ENCODE data around the gene SLC39A11.
"Not testable (repeated sequence)": the region's sequence is repeated elsewhere in the genome, so short reads cannot be mapped to it uniquely, and the experiment has no call there.

The SLC39A11 gene

DNA sequence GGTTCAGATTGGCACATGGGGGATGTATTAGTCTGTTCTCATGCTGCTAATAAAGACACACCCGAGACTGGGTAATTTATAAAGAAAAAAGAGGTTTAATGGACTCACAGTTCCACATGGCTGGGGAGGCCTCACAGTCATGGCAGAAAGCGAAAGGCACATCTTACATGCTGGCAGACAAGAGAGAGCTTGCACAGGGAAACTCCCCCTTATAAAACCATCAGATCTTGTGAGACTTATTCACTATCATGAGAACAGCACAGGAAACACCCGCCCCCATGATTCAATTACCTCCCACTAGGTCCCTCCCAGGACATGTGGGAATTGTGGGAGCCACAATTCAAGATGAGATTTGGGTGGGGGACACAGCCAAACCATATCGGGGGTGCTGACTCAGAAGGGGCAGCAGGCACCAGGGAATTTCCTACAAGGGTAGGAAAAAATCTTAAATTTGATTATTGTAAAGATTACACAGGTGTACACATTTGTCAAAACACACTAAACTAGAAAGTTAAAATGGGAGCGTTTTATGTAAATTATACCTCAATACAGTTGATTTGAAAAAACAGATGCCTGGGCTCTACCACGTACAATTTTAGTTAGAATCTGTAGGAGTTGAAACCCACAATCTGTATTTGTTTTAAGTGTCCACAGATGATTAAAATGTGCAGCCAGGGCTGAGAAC lies 99.6 kb downstream of the SLC39A11 start:
- not testable (repeated sequence) for DNase-seq (ENCODE audit: low read depth); H3K4me3 ChIP-seq (ENCODE audit: low read depth, low read length)

GRCh38 chr17:72991651-72992050 lies 100.8 kb downstream of the SLC39A11 start:
- DNase-seq (ENCODE audit: low read depth): no peak
- no peak overlapping the region for H3K4me3 ChIP-seq (ENCODE audit: low read depth, low read length)

DNA sequence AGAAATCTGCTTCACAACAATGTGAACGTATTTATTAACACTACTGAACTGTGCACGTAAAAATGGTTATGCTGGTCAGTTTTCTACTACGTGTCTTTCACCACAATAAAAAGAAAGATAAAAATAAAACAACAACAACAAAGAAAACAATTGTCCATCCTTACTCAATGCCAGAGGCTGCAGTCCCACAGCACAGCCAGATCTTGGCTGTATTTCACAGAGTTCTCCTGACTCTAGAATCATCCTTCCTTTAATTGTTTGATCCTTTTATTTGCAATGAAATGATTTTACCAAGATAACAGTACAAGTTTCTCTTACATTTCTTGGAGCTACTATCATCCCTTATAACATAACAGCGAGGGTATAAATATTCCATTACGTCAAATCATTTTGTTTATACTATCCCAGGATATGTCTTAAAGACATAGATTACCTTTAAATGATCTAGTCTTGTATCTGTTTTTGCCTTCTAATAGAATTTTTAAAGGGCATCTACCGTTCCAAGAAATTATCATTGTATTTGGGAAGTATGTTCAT lies 103.3 kb downstream of the SLC39A11 start:
- no peak for DNase-seq (ENCODE audit: low read depth)
- no peak overlapping the region for H3K4me3 ChIP-seq (ENCODE audit: low read depth, low read length)

GRCh38 chr17:72988451-72988850 lies 104.0 kb downstream of the SLC39A11 start:
- no peak for DNase-seq (ENCODE audit: low read depth)
- H3K4me3 ChIP-seq (ENCODE audit: low read depth, low read length): no peak overlapping the region

GRCh38 chr17:72987166-72987565 lies 105.3 kb downstream of the SLC39A11 start:
- DNase-seq (ENCODE audit: low read depth): no peak

GRCh38 chr17:72985882-72986720 lies 106.4 kb downstream of the SLC39A11 start:
- no peak for DNase-seq (ENCODE audit: low read depth)
- no peak overlapping the region for H3K4me3 ChIP-seq (ENCODE audit: low read depth, low read length)

More at GRCh38 chr17:72987166-72987565, 105.3 kb downstream of the SLC39A11 start:
- no peak overlapping the region for H3K4me3 ChIP-seq (ENCODE audit: low read depth, low read length)

DNA sequence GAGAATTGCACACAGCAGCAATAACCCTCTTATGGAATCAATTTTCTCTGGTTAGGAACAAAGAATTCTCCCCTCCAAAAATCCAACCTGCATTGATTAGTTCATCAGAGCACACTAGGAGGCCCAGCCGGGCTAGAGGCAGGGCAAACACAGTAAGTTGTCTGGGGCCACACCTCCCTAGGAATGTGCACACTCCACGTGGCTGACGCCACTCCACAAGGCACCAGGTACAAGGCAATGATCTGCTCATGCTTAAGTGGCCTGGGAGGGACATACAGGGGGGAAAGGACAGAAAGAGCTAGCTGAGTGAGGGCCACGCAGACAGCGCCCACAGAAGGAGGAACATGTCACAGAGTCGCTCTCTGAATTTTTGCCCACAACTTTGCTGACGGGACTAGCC lies 107.6 kb downstream of the SLC39A11 start:
- no peak overlapping the region for H3K4me3 ChIP-seq (ENCODE audit: low read depth, low read length)

DNA sequence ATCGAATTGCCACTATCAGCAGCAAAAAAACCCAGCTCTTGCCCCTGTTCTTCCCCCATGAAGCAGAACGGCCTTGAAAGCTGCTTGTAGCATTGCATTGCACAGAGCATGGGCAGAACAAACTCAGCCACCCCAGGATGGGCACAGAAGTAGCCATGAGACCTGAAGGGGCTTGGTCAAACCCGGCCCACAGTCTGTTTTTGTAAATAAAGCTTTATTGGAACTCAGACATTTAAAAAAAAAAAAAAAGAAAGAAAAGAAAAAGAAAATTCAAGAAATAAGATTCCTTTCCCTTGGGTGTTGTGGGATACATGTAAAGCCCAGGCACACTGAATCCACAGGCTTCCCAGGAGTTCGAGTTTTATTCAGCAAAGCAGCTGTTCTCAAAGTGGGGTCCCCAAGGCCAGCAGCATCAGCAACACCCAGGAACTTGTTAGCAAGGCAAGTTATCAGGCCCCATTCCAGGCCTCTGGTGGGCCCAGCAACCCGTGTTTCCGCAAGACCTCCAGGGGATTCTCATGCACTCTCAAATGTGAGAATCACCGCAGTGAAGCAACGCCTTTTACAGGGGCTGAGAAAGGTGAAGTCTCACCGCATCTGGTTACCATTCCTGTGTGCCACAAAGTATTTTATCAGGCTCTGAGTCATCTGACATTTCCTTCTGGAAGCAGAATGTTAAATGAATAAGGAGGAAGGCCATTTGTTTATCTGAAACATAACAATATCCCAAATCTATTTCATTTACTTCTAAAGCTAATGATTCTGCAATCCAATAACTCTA lies 108.2 kb downstream of the SLC39A11 start:
- DNase-seq (ENCODE audit: low read depth): peak; percentile 86
- H3K4me3 ChIP-seq (ENCODE audit: low read depth, low read length): no peak overlapping the region

More for the DNA sequence above, 107.6 kb downstream of the SLC39A11 start:
- no peak for DNase-seq (ENCODE audit: low read depth)

GRCh38 chr17:72982680-72983079 lies 109.8 kb downstream of the SLC39A11 start:
- no peak overlapping the region for H3K4me3 ChIP-seq (ENCODE audit: low read depth, low read length)
- DNase-seq (ENCODE audit: low read depth): no peak

GRCh38 chr17:72978593-72979218 lies 113.8 kb downstream of the SLC39A11 start:
- DNase-seq (ENCODE audit: low read depth): no peak
- no peak overlapping the region for H3K4me3 ChIP-seq (ENCODE audit: low read depth, low read length)

- DNase-seq (ENCODE audit: low read depth): no peak
- H3K4me3 ChIP-seq (ENCODE audit: low read depth, low read length): no peak overlapping the region
These were observed 114.6 kb downstream of the SLC39A11 start for GRCh38 chr17:72977771-72978417.

DNA sequence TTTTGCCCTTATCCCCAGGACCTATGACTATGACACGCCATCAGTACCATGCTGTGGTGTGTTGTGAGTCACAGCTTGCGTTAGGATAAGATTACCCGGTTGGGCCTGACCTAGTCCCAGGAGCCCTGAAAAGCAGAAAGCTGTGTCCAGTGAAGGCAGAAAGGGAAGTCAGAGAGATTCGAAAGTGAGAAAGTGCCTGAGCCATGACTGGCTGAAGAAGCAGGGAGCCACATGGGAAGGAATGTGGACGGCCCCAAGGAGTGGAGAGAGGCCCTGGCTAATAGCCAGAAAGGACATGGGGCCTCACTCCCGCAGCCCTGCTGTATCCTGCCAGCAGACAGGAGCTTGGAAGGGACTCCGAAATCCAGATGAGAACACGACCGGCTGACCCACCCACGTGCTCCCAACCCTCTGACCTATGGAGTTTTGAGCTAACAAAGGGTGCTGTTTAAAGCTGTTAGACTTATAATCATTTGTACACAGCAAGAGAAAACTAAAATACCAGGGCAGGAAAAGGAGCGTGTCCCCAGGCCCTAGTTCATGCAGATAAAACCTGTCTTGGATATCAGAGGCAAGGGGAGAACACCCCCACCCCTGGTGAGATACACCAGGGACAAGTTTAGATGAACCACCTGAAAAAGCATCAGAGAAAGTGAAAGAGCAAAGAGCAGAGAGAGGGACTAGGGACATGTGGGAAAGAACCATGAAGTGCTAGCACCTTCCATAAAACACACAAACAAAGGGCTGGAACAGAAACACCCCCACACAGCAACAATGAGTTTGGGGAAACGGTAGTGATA lies 115.3 kb downstream of the SLC39A11 start:
- DNase-seq (ENCODE audit: low read depth): peak; percentile 91
- no peak overlapping the region for H3K4me3 ChIP-seq (ENCODE audit: low read depth, low read length)

GRCh38 chr17:72975509-72975908 lies 117.0 kb downstream of the SLC39A11 start:
- H3K4me3 ChIP-seq (ENCODE audit: low read depth, low read length): no peak overlapping the region
- DNase-seq (ENCODE audit: low read depth): no peak

DNA sequence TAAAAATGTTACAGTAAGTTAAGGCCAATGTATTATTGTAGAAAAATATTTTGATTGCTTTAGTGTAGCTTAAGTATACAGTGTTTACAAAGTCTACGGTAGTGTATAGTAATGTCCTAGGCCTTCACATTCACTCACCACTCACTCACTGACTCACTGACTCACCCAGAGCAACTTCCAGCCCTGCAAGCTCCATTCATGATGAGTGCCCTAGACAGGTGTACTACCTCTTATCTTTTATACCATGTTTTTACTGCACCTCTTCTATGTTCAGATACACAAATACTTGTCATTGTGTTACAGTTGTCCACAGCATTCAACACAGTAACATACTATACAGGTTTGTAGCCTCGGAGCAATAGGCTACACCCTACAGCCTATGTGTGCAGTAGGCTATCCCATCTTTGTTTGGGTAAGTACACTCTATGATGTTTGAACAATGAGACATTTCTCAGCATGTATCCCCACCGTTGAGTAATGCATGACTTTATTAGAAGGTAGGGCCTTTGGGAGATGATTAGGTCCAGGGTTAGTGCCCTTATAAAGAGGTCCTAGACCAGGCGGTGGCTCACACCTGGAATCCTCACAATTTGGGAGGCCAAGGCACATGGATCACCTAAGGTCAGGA lies 117.8 kb downstream of the SLC39A11 start:
- no peak for DNase-seq (ENCODE audit: low read depth)
- no peak overlapping the region for H3K4me3 ChIP-seq (ENCODE audit: low read depth, low read length)

GRCh38 chr17:72972263-72972951 lies 120.1 kb downstream of the SLC39A11 start:
- no peak for DNase-seq (ENCODE audit: low read depth)
- no peak overlapping the region for H3K4me3 ChIP-seq (ENCODE audit: low read depth, low read length)

- DNase-seq (ENCODE audit: low read depth): no peak
- H3K4me3 ChIP-seq (ENCODE audit: low read depth, low read length): no peak overlapping the region
These were observed 121.1 kb downstream of the SLC39A11 start for GRCh38 chr17:72971226-72971880.

DNA sequence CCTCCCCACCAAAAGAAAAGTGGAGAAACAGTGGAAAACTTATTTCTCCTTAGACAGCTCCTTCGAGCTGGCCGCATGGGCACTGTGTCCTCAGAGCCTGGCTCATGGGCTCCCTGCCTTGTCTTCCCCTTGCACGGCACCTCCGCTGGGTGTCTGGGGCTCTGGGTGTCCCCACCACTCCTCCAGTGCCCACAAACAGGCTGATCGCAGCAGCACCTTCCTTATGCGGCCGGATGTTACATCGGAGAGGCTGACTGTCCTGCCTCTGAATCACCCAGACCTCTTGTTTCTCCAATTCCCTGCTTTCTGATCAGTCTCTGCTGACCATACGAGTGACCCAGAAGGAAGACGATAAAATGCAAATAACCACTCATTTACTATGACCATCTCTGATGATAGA lies 121.7 kb downstream of the SLC39A11 start:
- H3K4me3 ChIP-seq (ENCODE audit: low read depth, low read length): no peak overlapping the region
- DNase-seq (ENCODE audit: low read depth): no peak
